ENCODE data around the gene RAB11FIP5.
"Not testable (repeated sequence)": the region's sequence is repeated elsewhere in the genome, so short reads cannot be mapped to it uniquely, and the experiment has no call there.

RAB11FIP5 gene

DNA sequence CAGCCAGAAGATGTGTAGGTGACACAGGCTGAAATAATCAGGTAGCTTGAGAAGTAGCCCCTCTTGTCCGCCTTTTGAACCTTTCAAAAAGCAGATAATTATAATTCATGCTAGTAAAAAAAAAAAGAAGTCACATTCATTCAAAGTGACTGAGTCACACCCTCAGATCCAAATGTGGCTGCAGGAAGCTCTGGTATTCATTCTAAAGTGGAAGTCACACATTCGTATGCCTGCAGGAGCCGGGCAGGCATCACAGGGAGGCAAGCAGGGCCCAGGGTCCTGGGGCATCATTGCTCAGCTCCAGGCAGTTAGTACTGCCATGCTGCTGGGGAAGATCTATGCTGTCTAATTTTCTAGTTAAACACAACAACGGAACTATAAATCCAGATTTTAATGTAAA lies 21.7 kb upstream of the RAB11FIP5 start:
- CTCF ChIA-PET, result interaction anchor here (1.1 kb wide), 1 partner anchor 27 kb away, joined by 3 read pairs; no protein-coding TSS in a partner anchor
- DNase-seq (ENCODE audit: extremely low spot score), result no peak

DNA sequence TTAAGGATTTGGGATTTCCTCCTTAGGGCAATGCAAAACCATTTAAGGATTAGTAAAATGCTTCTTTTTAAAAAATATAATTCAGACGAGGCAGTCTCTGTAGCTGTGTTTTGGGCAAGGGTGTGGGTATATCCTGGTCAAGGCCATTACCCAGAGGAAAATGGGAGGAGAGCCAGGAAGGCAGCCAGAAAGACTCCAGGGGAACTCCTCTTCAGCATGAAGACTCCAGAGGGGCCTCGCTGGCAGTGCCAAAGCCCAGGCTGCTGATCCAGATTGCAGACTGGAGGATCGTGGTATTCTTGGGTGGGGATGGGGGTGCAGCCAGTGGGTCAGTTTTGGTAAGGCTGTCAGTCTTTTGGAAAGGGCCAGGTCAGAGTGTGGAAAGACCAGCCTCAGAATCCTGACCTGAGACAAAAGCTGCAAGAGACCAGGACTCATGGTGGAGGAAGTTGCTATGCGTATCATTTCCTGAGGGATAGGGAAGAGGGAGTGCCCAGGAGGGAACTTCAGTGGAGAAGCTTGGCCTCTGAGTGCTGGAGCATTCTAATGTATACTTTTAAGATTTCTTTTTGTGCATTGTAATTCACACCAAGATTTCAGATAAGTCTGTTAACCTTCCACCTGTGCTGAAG lies 20.9 kb upstream of the RAB11FIP5 start:
- TF ChIP-seq, protein P1, sequence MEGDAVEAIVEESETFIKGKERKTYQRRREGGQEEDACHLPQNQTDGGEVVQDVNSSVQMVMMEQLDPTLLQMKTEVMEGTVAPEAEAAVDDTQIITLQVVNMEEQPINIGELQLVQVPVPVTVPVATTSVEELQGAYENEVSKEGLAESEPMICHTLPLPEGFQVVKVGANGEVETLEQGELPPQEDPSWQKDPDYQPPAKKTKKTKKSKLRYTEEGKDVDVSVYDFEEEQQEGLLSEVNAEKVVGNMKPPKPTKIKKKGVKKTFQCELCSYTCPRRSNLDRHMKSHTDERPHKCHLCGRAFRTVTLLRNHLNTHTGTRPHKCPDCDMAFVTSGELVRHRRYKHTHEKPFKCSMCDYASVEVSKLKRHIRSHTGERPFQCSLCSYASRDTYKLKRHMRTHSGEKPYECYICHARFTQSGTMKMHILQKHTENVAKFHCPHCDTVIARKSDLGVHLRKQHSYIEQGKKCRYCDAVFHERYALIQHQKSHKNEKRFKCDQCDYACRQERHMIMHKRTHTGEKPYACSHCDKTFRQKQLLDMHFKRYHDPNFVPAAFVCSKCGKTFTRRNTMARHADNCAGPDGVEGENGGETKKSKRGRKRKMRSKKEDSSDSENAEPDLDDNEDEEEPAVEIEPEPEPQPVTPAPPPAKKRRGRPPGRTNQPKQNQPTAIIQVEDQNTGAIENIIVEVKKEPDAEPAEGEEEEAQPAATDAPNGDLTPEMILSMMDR (IDR thresholded peaks at IDR 0.05; ENCODE audit: control extremely low read depth, extremely low read depth, low read depth, missing control alignments), result no peak
- ChIA-PET POLR2A (no interaction called here), CTCF (interaction anchor here (1.1 kb wide), 1 partner anchor 28 kb away, joined by 3 read pairs; no protein-coding TSS in a partner anchor)
- no peak for DNase-seq (ENCODE audit: extremely low spot score)

More for the DNA sequence above, 21.7 kb upstream of the RAB11FIP5 start:
- POLR2A ChIA-PET, result no interaction called here
- TF ChIP-seq, protein P1 (IDR thresholded peaks at IDR 0.05; ENCODE audit: control extremely low read depth, extremely low read depth, low read depth, missing control alignments), result no peak

DNA sequence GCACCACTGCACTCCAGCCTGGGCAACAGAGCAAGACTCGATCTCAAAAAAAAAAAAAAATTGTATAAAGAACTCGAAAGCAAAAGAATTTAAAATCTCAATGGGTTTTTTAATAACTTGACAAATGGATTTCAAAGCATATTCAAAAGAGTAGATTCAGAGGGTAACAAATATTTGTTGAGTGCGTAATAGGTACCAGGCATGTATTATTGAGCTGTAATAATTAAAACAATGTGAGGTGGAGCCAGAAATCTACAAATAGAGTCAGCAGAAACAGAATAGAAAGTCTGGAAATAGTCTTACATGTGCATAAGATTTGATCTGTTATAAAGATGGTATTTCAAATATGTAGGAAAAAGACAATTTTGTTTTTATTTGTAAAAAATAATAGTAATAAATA lies 19.1 kb upstream of the RAB11FIP5 start:
- ChIA-PET CTCF (no interaction called here), POLR2A (no interaction called here)
- no peak for DNase-seq (ENCODE audit: extremely low spot score)
- TF ChIP-seq, protein P1 (IDR thresholded peaks at IDR 0.05; ENCODE audit: control extremely low read depth, extremely low read depth, low read depth, missing control alignments), result no peak

DNA sequence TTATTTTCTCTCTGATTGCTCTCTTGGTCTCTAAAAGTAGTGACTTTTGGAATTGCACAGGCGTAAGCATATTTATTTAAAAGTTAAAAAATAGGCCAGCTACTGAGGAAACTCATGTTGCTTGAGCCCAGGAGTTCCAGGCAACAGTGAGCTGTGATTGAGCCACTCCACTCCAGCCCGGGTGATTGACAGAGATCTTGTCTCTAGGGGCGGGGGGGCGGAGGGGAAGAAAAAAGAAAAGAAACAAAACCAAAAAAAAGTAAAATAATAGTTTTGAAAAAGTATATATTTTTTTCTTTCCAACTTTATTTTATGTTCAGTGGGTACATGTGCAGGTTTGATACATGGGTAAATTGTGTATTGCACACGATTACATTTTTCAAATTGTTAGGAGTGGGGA lies 18.0 kb upstream of the RAB11FIP5 start:
- DNase-seq (ENCODE audit: extremely low spot score), result no peak
- ChIA-PET POLR2A (no interaction called here), CTCF (no interaction called here)
- TF ChIP-seq, protein P1 (IDR thresholded peaks at IDR 0.05; ENCODE audit: control extremely low read depth, extremely low read depth, low read depth, missing control alignments), result no peak

DNA sequence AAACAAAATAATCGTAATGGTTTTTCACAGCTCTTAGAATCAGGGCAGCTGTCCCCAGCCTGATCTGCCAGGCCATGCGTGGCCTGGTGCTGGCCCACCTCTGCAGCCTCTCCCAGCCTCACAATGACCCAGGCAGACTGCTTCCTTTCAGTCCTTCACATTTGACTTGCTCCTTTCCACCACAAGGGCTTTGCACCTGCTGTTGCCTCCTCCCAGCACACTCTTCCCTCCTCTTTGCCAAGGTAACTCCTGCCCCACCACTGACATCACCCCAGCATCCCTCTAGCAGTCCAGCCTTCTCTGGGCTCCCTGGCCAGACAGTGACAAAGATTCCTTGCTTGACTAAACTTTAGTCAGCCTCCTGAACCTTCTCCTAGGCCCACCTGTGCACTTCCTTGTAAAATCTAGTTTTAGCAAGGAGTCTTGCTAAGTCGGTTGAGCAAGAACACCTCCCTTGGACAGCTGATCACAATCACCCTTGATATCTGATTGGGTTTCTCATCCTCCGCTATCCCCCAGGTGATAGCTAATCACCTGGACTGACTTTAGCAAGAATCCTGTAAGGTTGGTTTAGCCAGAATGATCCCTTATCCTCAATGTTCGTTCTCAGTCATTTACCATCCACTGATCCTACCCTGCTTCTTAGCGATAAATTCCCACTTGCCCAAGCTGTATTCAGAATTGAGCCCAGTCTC lies 16.2 kb upstream of the RAB11FIP5 start:
- ChIA-PET CTCF (interaction anchor here (1.0 kb wide), 3 partner anchors 12 to 36 kb away, joined by 3 to 4 read pairs (median 3); no protein-coding TSS in a partner anchor), POLR2A (no interaction called here)
- TF ChIP-seq, protein P1 (IDR thresholded peaks at IDR 0.05; ENCODE audit: control extremely low read depth, extremely low read depth, low read depth, missing control alignments), result no peak
- no peak for DNase-seq (ENCODE audit: extremely low spot score)

DNA sequence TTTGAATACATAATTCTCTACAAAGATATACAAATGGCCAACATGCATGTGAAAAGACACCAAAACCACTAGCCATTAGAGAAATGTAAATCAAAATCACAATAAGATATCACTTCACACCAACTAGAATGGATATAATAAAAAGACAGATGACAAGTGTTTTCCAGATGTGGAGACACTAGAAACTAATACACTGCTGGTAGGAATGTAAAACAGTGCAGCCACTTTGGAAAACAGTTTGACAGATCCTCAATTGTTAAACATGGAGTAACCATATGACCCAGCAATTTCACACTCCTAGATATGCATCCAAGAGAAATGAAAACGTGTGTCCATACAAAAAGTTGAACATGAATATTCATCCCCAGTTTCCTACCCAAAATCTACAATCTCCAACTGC lies 9.8 kb upstream of the RAB11FIP5 start:
- TF ChIP-seq, protein P1 (IDR thresholded peaks at IDR 0.05; ENCODE audit: control extremely low read depth, extremely low read depth, low read depth, missing control alignments), result no peak
- POLR2A ChIA-PET, result no interaction called here
- CTCF ChIA-PET, result no interaction called here
- DNase-seq (ENCODE audit: extremely low spot score), result no peak

DNA sequence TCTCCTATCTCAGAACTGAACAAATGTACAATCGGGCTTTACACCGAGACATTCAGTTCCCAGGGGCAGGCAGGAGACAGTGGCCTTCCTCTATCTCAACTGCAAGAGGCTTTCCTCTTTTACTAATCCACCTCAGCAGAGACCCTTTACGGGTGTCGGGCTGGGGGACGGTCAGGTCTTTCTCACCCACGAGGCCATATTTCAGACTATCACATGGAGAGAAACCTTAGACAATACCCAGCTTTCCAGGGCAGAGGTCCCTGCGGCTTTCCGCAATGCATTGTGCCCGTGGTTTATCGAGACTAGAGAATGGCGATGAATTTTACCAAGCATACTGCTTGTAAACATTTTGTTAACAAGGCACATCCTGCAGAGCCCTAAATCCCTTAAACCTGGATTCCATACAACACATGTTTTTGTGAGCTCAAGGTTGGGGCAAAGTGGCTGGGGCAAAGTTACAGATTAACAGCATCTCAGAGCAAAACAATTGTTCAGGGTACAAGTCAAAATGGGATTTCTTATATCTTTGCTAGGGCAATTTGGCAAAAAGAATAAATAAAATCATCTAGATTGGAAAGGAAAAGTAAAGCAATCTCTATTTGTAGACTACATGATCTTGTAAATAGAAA lies 7.0 kb upstream of the RAB11FIP5 start:
- POLR2A ChIA-PET; DNase-seq (ENCODE audit: extremely low spot score): not testable (repeated sequence)
- CTCF ChIA-PET, result interaction anchor here (1.2 to 1.7 kb wide), 2 partner anchors 17 to 227 kb away, joined by 3 read pairs; no protein-coding TSS in a partner anchor
